ENCODE measurements around the gene SLC25A46.
"Not testable (repeated sequence)": the region's sequence is repeated elsewhere in the genome, so short reads cannot be mapped to it uniquely, and the experiment has no call there.

The SLC25A46 gene

GRCh38 chr5:110738812-110739651 lies at the start of gene SLC25A46:
Gene SLC25A46 (plus strand): TSS chr5:110739007. CDS start chr5:110739120, 113 bp downstream.
- DNase-seq (ENCODE audit: low spot score): peak; percentile 89

- not testable (repeated sequence) for DNase-seq (ENCODE audit: low spot score)
These were observed 48.2 kb upstream of the SLC25A46 start for GRCh38 chr5:110690587-110690986.

- DNase-seq (ENCODE audit: low spot score): not testable (repeated sequence)
These were observed 46.1 kb upstream of the SLC25A46 start for GRCh38 chr5:110692669-110693068.

GRCh38 chr5:110702300-110702699 lies 36.5 kb upstream of the SLC25A46 start:
- no peak for DNase-seq (ENCODE audit: low spot score)

- no peak for DNase-seq (ENCODE audit: low spot score)
These were observed 36.1 kb upstream of the SLC25A46 start for GRCh38 chr5:110702704-110703103.

GRCh38 chr5:110703481-110703880 lies 35.3 kb upstream of the SLC25A46 start:
- DNase-seq (ENCODE audit: low spot score): no peak

GRCh38 chr5:110705349-110705748 lies 33.5 kb upstream of the SLC25A46 start:
- no peak for DNase-seq (ENCODE audit: low spot score)

- DNase-seq (ENCODE audit: low spot score): peak; percentile 12
These were observed 31.5 kb upstream of the SLC25A46 start for GRCh38 chr5:110707260-110707844.

GRCh38 chr5:110716247-110717245 lies 22.3 kb upstream of the SLC25A46 start:
- DNase-seq (ENCODE audit: low spot score): peak; percentile 61

- DNase-seq (ENCODE audit: low spot score): no peak
These were observed 20.5 kb upstream of the SLC25A46 start for GRCh38 chr5:110718311-110718710.

- peak; percentile 85 for DNase-seq (ENCODE audit: low spot score)
These were observed 12.4 kb upstream of the SLC25A46 start, which contains the start of gene TMEM232 for GRCh38 chr5:110726249-110727024. Gene TMEM232 (minus strand): TSS chr5:110726671. CDS start chr5:110667352, 59,319 bp downstream.

- DNase-seq (ENCODE audit: low spot score): peak; percentile 24
These were observed 11.8 kb upstream of the SLC25A46 start for GRCh38 chr5:110727025-110727314.

- DNase-seq (ENCODE audit: low spot score): not testable (repeated sequence)
These were observed 7.3 kb upstream of the SLC25A46 start for GRCh38 chr5:110731499-110731898.

GRCh38 chr5:110734101-110734500 lies 4.7 kb upstream of the SLC25A46 start:
- DNase-seq (ENCODE audit: low spot score): no peak

- no peak for DNase-seq (ENCODE audit: low spot score)
These were observed 3.3 kb upstream of the SLC25A46 start for GRCh38 chr5:110735556-110735955.

- DNase-seq (ENCODE audit: low spot score): no peak
These were observed 2.1 kb upstream of the SLC25A46 start for GRCh38 chr5:110736753-110737152.

- DNase-seq (ENCODE audit: low spot score): no peak
These were observed 350 bp upstream of the SLC25A46 start for GRCh38 chr5:110738503-110738811.

GRCh38 chr5:110751902-110752762 lies 13.3 kb downstream of the SLC25A46 start:
- DNase-seq (ENCODE audit: low spot score): no peak

- DNase-seq (ENCODE audit: low spot score): no peak
These were observed 14.1 kb downstream of the SLC25A46 start for GRCh38 chr5:110752953-110753352.

GRCh38 chr5:110753600-110753999 lies 14.8 kb downstream of the SLC25A46 start:
- DNase-seq (ENCODE audit: low spot score): no peak

- no peak for DNase-seq (ENCODE audit: low spot score)
These were observed 15.4 kb downstream of the SLC25A46 start for GRCh38 chr5:110754181-110754580.

All from globus pallidus (tissue), 1 donor.